Nephron progenitor cell (in vitro differentiated cells): ENCODE results near the gene KRTAP20-2.

ENCODE experiments used
- DNase-seq: peaks from one replicate; pipeline ENCODE4 v3.0.0; 2021
- H3K27ac Mint-ChIP-seq: 2 replicates; pipeline ENCODE4 v1.8.0; 2021; ENCODE audit warnings: mild to moderate bottlenecking, moderate library complexity, mixed read lengths
- H3K27me3 Mint-ChIP-seq: 2 replicates; pipeline ENCODE4 v1.8.0; 2021; ENCODE audit warnings: mild to moderate bottlenecking, low read depth, mixed read lengths; ENCODE audit not compliant: poor library complexity
- H3K36me3 Mint-ChIP-seq: 2 replicates; pipeline ENCODE4 v1.8.0; 2021; ENCODE audit warnings: low read depth, mixed read lengths
- H3K4me1 Mint-ChIP-seq: 2 replicates; pipeline ENCODE4 v1.8.0; 2021; ENCODE audit warnings: mixed read lengths
- H3K4me3 Mint-ChIP-seq: 2 replicates; pipeline ENCODE4 v1.8.0; 2021; ENCODE audit warnings: mild to moderate bottlenecking, moderate library complexity, mixed read lengths
- H3K9me3 Mint-ChIP-seq: 2 replicates; pipeline ENCODE4 v1.8.0; 2021; ENCODE audit warnings: mild to moderate bottlenecking, moderate library complexity, mixed read lengths
- CTCF ChIP-seq: fragments of 200-600 bp; sonication (generic); IDR thresholded peaks from 2 replicates; pipeline ENCODE4 v1.5.0; 2021; ENCODE audit warnings: antibody characterized with exemption

KRTAP20-2 gene

GRCh38 chr21:30623362-30623761 is 11.6 kb upstream of the KRTAP20-2 start:
- H3K27ac Mint-ChIP-seq, result no peak overlapping the region

GRCh38 chr21:30625449-30626165 is 9.4 kb upstream of the KRTAP20-2 start:
- no peak for DNase-seq
- peaks cover 34% of the 10 kb centered on the region for H3K9me3 Mint-ChIP-seq
- no peaks in the 10 kb centered on the region for H3K36me3 Mint-ChIP-seq
- no peak overlapping the region for H3K4me3 Mint-ChIP-seq
- H3K4me1 Mint-ChIP-seq, result no peaks in the 10 kb centered on the region
- no peak for TF ChIP-seq CTCF
- H3K27me3 Mint-ChIP-seq, result no peaks in the 10 kb centered on the region
- H3K27ac Mint-ChIP-seq, result no peak overlapping the region

More at GRCh38 chr21:30623362-30623761, 11.6 kb upstream of the KRTAP20-2 start:
- H3K36me3 Mint-ChIP-seq, result no peaks in the 10 kb centered on the region
- H3K4me1 Mint-ChIP-seq, result no peaks in the 10 kb centered on the region
- H3K4me3 Mint-ChIP-seq, result no peak overlapping the region
- no peak for TF ChIP-seq CTCF
- no peak for DNase-seq
- no peaks in the 10 kb centered on the region for H3K27me3 Mint-ChIP-seq
- H3K9me3 Mint-ChIP-seq, result peaks cover 34% of the 10 kb centered on the region

- no peaks in the 10 kb centered on the region for H3K27me3 Mint-ChIP-seq
- no peak for DNase-seq
- TF ChIP-seq CTCF, result no peak
- H3K36me3 Mint-ChIP-seq, result no peaks in the 10 kb centered on the region
- no peak overlapping the region for H3K27ac Mint-ChIP-seq
- H3K4me3 Mint-ChIP-seq, result no peak overlapping the region
- peaks cover 42% of the 10 kb centered on the region for H3K9me3 Mint-ChIP-seq
- H3K4me1 Mint-ChIP-seq, result no peaks in the 10 kb centered on the region
Measured at GRCh38 chr21:30628109-30628508, 6.9 kb upstream of the KRTAP20-2 start.

- no peak for DNase-seq
- Mint-ChIP-seq H3K9me3 (peaks cover 34% of the 10 kb centered on the region), H3K36me3 (no peaks in the 10 kb centered on the region), H3K4me1 (no peaks in the 10 kb centered on the region), H3K27ac (no peak overlapping the region), H3K4me3 (no peak overlapping the region), H3K27me3 (no peaks in the 10 kb centered on the region)
- no peak for TF ChIP-seq CTCF
Measured at GRCh38 chr21:30629200-30629599, 5.8 kb upstream of the KRTAP20-2 start.

GRCh38 chr21:30638686-30639085 is 3.7 kb downstream of the KRTAP20-2 start:
- no peak for DNase-seq
- Mint-ChIP-seq H3K9me3 (peaks cover 23% of the 10 kb centered on the region), H3K4me3 (no peak overlapping the region), H3K27ac (no peak overlapping the region), H3K4me1 (no peaks in the 10 kb centered on the region), H3K27me3 (peaks cover 8% of the 10 kb centered on the region), H3K36me3 (no peaks in the 10 kb centered on the region)
- no peak for TF ChIP-seq CTCF

GRCh38 chr21:30642564-30642963 is 7.6 kb downstream of the KRTAP20-2 start, which contains the start of gene KRTAP20-3:
Gene KRTAP20-3, plus strand, starts transcription at chr21:30642864.
- Mint-ChIP-seq H3K4me1 (no peaks in the 10 kb centered on the region), H3K9me3 (peaks cover 42% of the 10 kb centered on the region)

More at GRCh38 chr21:30642564-30642963, 7.6 kb downstream of the KRTAP20-2 start, which contains the start of gene KRTAP20-3:
- no peak for TF ChIP-seq CTCF
- no peak within 1 kb of the TSS for H3K27ac Mint-ChIP-seq
- no peak for DNase-seq
- peaks cover 5% of the 10 kb centered on the region for H3K27me3 Mint-ChIP-seq
- no peak within 1 kb of the TSS for H3K4me3 Mint-ChIP-seq
- H3K36me3 Mint-ChIP-seq, result no peaks in the 10 kb centered on the region
